ENCODE results near the gene YLPM1.

DNA sequence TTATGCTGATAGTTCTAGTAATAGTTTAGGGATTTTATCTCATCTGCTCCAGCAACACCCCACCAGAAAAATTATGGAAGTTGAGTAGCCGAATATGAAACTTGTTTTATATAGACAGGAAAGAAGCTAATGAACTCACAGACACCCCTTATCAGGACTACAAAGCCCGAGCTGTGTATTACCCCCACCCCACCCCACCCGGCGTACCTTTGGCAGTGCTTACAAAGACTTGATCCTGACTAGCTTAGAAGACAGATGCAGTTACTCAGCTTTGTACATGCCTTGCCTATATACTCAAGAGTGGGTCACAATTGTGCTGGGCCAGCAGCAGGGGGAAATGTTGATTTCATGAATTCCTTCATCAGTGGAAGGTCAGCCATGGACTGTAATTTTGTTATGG lies 90.5 kb downstream of the YLPM1 start:
- TF ChIP-seq EZH2phosphoT487 (IDR thresholded peaks at IDR 0.05) = no peak
- TF ChIP-seq, protein P1, sequence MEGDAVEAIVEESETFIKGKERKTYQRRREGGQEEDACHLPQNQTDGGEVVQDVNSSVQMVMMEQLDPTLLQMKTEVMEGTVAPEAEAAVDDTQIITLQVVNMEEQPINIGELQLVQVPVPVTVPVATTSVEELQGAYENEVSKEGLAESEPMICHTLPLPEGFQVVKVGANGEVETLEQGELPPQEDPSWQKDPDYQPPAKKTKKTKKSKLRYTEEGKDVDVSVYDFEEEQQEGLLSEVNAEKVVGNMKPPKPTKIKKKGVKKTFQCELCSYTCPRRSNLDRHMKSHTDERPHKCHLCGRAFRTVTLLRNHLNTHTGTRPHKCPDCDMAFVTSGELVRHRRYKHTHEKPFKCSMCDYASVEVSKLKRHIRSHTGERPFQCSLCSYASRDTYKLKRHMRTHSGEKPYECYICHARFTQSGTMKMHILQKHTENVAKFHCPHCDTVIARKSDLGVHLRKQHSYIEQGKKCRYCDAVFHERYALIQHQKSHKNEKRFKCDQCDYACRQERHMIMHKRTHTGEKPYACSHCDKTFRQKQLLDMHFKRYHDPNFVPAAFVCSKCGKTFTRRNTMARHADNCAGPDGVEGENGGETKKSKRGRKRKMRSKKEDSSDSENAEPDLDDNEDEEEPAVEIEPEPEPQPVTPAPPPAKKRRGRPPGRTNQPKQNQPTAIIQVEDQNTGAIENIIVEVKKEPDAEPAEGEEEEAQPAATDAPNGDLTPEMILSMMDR (IDR thresholded peaks at IDR 0.05) = no peak
- no peak for TF ChIP-seq EZH2 (IDR thresholded peaks at IDR 0.05)

Data from neural progenitor cell (in vitro differentiated cells).